ENCODE measurements around the gene ALKBH3.

ALKBH3 gene

DNA sequence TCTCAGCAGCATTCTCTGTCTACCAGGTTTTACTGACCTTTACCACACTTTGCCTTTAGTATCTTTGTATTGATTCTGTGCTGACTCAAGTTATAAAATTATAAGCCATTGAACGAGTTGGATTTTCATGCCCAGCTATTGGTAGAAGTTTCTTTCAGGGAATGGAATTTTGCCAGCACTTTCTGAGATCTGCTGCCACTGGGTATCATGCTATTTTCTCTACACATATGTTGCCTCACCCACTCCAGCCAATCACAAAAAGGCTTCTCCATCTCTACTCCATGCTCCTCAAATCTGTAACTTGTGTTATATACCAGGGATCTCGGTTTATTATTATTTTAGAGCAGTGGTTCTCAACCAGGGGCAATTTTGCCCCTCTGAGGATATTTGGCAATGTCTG, 87.0 kb downstream of the ALKBH3 start:
- Histone ChIP-seq H3K4me1 (ENCODE audit: control insufficient read depth, insufficient read depth, low read length, unreplicated experiment) (peaks cover 27% of the 10 kb centered on the region), H3K79me2 (ENCODE audit: control insufficient read depth, insufficient read depth, low read length, unreplicated experiment) (no peaks in the 10 kb centered on the region)

DNA sequence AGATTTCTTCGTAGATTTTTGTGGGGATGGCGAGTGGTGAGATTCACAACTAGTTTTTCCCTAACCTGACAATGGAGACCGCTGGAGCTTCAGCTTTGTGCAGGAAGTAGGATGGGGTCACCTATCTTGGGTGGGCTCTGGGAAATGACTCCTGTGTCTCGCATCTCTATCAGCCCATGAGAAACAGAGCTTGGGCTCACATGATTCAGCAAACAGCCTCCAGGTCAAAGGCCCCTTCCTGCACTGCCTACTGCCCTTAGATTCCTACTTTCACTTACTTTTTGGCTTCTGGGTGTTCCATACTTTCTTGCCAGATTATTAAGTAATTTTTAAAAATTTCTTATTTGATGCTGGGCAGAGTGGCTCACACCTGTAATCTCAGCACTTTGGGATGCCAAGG, 88.1 kb downstream of the ALKBH3 start:
- Histone ChIP-seq H3K4me3 (ENCODE audit: low read depth, low read length) (no peak overlapping the region), H2AFZ (ENCODE audit: low read length, unreplicated experiment) (no peak overlapping the region), H3K27me3 (ENCODE audit: insufficient read depth, low read length) (peaks cover 4% of the 10 kb centered on the region; the same call in 1 of the 2 replicates), H3K36me3 (ENCODE audit: insufficient read depth, low read length) (no peaks in the 10 kb centered on the region), H3K27ac (ENCODE audit: low read depth, low read length) (no peak overlapping the region), H3K79me2 (ENCODE audit: control insufficient read depth, insufficient read depth, low read length, unreplicated experiment) (no peaks in the 10 kb centered on the region), H3K4me1 (ENCODE audit: control insufficient read depth, insufficient read depth, low read length, unreplicated experiment) (peaks cover 27% of the 10 kb centered on the region)

More for the DNA sequence above, 87.0 kb downstream of the ALKBH3 start:
- no peaks in the 10 kb centered on the region for H3K36me3 ChIP-seq (ENCODE audit: insufficient read depth, low read length)
- peaks cover 4% of the 10 kb centered on the region; the same call in 1 of the 2 replicates for H3K27me3 ChIP-seq (ENCODE audit: insufficient read depth, low read length)
- H2AFZ ChIP-seq (ENCODE audit: low read length, unreplicated experiment), result no peak overlapping the region
- H3K27ac ChIP-seq (ENCODE audit: low read depth, low read length), result no peak overlapping the region
- no peak overlapping the region for H3K4me3 ChIP-seq (ENCODE audit: low read depth, low read length)

GRCh38 chr11:43969543-43969942, 88.9 kb downstream of the ALKBH3 start:
- Histone ChIP-seq H3K27ac (ENCODE audit: low read depth, low read length) (no peak overlapping the region), H3K4me1 (ENCODE audit: control insufficient read depth, insufficient read depth, low read length, unreplicated experiment) (peaks cover 27% of the 10 kb centered on the region), H3K4me3 (ENCODE audit: low read depth, low read length) (no peak overlapping the region), H3K79me2 (ENCODE audit: control insufficient read depth, insufficient read depth, low read length, unreplicated experiment) (no peaks in the 10 kb centered on the region), H2AFZ (ENCODE audit: low read length, unreplicated experiment) (peak overlapping the region; percentile 57), H3K27me3 (ENCODE audit: insufficient read depth, low read length) (peaks cover 4% of the 10 kb centered on the region; the same call in 1 of the 2 replicates), H3K36me3 (ENCODE audit: insufficient read depth, low read length) (no peaks in the 10 kb centered on the region)
